D721Med (cell line): ENCODE measurements around the gene MBNL3.

Source experiments
- DNase-seq: peaks from one replicate; pipeline ENCODE4 v3.0.0; 2011; ENCODE audit warnings: low spot score; ENCODE audit not compliant: insufficient read length
- FAIRE-seq: peaks from 2 replicates; lab custom pipeline; 2011; peaks lifted over from hg19 to GRCh38; lab: Jason Lieb, UNC
- TF ChIP-seq, protein P1 (sequence below): IDR thresholded peaks from 2 replicates; pipeline ENCODE4 v1.5.1; 2012; ENCODE audit warnings: mild to moderate bottlenecking, control low read depth; ENCODE audit not compliant: insufficient read depth; ENCODE audit errors: missing control alignments

Gene MBNL3

DNA sequence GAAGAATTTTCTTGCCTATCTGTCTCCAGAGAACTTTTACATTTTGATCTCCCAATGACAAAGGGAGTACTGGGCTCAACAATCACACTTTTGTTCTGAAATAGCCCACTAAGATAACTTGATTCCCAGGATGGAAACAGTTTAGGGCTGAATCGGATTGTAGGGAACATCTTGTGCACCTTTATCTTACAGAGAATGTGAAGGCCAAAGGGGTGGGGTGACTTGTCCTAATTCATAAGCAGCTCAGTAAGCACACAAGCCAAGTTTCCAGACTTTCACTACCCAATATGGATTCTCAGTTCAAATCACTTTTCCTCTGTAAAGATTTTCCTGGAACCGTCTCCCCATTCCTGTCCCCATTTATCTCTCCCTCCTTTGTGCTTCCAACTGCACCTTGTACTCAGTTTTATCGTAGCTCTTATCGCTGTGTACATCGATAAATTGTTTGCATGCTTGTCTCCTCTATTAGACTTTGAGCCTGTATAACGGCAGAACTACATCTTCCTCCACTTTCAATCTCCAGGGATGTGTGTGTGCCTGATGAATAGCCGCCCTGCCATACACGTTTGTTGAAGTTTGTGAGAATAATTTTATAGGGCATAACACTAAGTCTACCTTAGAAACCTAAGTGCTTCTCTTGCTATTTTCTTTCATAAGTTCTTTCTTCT, 77.4 kb downstream of the MBNL3 start:
- FAIRE-seq (no peak), DNase-seq (no peak)
- TF ChIP-seq, protein P1, sequence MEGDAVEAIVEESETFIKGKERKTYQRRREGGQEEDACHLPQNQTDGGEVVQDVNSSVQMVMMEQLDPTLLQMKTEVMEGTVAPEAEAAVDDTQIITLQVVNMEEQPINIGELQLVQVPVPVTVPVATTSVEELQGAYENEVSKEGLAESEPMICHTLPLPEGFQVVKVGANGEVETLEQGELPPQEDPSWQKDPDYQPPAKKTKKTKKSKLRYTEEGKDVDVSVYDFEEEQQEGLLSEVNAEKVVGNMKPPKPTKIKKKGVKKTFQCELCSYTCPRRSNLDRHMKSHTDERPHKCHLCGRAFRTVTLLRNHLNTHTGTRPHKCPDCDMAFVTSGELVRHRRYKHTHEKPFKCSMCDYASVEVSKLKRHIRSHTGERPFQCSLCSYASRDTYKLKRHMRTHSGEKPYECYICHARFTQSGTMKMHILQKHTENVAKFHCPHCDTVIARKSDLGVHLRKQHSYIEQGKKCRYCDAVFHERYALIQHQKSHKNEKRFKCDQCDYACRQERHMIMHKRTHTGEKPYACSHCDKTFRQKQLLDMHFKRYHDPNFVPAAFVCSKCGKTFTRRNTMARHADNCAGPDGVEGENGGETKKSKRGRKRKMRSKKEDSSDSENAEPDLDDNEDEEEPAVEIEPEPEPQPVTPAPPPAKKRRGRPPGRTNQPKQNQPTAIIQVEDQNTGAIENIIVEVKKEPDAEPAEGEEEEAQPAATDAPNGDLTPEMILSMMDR = no peak

DNA sequence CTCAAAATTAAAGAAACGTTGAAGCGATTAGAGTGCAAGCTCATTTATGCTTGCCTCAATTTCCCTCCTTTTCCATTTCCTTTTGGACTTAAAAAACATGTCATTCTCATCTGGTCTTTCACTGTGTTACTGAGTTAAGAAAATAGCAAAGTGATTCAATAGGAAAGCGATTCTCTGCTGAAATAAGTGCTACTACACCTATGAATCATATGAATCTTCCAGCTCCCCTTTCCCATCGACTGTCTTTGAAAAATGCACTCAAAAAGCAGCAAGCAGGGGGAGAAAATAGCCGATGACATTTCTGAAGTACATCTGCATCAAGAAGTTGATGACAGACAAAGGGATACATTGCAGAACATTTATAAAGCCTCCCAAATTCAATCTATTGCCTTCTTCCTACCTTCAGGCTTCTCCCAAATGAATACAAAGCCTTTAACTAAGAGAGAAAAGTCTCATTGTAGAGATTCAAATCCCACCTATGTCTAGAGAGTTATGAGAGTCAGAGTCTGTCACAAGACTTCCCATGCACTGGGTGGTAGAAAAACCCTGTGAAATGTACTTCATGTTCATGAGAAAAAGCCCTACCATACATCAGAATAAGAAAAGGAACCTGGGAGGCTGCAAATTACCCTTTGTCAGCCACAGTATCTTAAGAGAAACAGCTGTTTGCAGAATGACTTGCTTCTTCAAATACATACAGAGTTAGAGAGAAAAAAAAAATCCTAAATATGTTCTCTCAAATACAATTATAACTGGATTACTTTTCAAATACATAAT, 78.9 kb downstream of the MBNL3 start:
- FAIRE-seq = no peak
- DNase-seq = no peak
- TF ChIP-seq, protein P1 = no peak

DNA sequence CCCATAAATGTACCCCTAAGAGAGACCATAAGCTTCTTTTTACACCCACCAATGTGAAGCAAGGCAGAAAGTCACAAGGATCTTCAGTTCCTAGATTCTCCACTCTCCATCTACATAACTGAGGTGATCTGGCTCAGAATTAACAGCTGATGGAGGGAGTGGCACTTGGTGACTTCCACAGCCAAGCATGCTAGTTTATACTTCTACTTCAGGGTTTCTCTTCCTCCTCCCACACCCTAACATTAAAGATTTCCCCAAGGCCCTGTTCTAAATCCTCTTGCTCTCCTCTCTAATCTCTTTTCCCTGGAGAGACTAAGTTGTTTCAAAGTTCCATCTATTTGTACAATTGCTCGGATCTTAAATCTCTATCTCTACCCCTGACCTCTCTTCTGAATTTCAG, 81.1 kb downstream of the MBNL3 start:
- TF ChIP-seq, protein P1 = no peak
- DNase-seq (no peak), FAIRE-seq (no peak)

DNA sequence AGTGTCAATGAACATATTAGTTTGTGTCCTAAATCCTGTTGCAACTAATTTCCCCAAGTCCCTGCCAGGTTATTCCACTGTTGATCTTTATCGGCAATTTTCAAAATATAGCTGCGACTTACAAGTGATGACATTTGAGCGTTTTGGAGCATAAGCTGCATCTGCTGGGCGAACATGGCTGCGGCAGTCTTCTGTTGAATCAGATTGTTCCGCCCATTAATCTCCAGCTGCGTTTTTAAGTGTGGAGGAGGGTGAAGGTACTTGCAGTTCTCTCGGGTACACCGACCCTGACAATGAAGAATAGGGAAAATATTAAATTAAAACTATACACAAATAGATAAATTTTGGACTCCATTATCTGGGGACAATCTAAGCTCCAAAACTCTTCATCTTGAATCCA, 82.7 kb downstream of the MBNL3 start:
- TF ChIP-seq, protein P1 = no peak
- FAIRE-seq = no peak
- DNase-seq = no peak

DNA sequence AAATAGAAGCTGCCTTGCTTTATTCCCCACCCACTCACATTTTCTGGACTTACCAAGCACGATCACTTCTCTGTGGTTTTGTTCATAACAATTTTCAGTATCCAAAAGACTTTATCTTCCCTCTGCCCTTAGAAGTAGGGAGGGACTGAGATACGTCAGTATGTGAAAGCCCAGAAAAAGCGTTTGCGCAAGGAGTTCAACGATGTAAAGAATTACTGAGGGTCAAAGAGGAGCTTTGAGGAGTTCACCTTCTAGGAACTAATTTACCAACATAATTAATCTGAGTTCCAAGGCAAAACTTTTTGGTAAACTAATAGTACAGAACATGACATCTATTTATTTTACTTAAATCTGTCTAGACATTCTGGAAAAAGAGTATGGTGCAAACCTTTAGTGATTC, 84.6 kb downstream of the MBNL3 start:
- TF ChIP-seq, protein P1 = no peak
- DNase-seq = no peak
- no peak for FAIRE-seq

DNA sequence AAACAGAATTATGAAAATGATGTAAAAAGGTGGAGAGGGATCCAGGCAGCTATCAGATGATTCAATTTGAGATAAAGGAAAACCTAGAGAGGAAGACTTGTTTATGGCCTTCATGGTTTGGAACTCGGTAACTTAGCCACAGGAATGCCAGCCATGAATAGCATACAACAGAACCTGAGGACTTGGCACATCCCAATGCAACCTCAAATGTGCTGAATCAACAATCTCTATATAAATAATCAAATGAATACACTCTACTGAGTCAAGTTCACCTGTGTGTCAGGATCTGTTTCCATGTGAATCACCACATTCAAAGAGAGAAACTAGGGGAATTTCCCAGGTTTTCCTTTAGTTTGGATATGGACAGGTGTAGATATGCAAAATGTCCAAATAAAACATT, 86.9 kb downstream of the MBNL3 start:
- DNase-seq (no peak), FAIRE-seq (no peak)
- TF ChIP-seq, protein P1 = no peak

DNA sequence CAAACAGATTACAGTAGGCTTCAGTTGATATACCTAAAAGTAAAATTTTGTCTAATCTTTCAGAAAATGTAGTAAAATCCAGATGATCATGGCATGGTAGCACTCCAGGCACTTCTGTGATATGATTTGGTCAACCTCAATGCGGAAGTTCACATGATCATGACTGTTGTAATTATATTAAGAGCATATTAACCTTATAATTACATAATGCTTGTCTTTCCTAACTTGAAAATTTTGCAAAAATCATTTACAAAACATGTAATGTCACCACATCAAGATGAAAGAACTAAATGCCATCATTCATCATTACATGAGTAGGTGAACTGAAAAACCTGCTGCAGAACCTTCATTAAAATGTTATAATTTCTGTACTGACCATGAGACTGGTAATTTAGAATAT, 88.1 kb downstream of the MBNL3 start:
- TF ChIP-seq, protein P1 = no peak
- FAIRE-seq (no peak), DNase-seq (no peak)
